Esophagus squamous epithelium (tissue), 4 donors: ENCODE data around the gene MRPS31.

Source experiments
- POLR2A ChIP-seq, 4 donors: fragments of 450-650 bp; IDR thresholded peaks; one replicate each; pipeline ENCODE4 v1.6.1; 2017; ENCODE audit warnings: antibody characterized with exemption in 4 of 4, mild to moderate bottlenecking in 4 of 4, moderate library complexity in 3 of 4
- TF ChIP-seq, protein P1 (sequence below), 6 experiments: fragments of 450-650 bp in 4 of 6; fragments of 200-600 bp in 2 of 6; sonication (generic) in 2 of 6; IDR thresholded peaks; one replicate each; pipeline ENCODE4 v1.5.1; 2016 to 2019; ENCODE audit warnings: antibody characterized with exemption in 6 of 6, mild to moderate bottlenecking in 4 of 6, moderate library complexity in 4 of 6

DNA sequence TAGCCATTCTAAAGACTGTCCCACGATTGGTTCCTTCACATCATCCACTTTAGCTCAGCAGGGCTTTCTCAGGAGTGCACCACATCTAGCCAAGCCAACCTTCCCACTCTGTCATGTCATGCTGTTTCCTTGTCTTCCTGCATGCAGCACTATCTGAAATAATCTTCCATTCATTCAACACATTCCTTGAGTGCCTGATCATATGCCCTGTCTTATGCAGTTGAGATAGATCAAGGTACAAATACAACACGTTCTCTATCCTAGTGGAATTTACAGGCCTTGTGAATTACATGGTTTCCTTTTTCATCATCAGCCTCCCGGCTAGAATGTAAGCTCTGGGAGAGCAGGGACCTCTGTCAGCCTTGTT is 6.8 kb upstream of the MRPS31 start:
- no peak for TF ChIP-seq POLR2A (IDR thresholded peaks at IDR 0.05)
- TF ChIP-seq, protein P1, sequence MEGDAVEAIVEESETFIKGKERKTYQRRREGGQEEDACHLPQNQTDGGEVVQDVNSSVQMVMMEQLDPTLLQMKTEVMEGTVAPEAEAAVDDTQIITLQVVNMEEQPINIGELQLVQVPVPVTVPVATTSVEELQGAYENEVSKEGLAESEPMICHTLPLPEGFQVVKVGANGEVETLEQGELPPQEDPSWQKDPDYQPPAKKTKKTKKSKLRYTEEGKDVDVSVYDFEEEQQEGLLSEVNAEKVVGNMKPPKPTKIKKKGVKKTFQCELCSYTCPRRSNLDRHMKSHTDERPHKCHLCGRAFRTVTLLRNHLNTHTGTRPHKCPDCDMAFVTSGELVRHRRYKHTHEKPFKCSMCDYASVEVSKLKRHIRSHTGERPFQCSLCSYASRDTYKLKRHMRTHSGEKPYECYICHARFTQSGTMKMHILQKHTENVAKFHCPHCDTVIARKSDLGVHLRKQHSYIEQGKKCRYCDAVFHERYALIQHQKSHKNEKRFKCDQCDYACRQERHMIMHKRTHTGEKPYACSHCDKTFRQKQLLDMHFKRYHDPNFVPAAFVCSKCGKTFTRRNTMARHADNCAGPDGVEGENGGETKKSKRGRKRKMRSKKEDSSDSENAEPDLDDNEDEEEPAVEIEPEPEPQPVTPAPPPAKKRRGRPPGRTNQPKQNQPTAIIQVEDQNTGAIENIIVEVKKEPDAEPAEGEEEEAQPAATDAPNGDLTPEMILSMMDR (IDR thresholded peaks at IDR 0.05): no peak
